Astrocyte of the spinal cord (primary cell): ENCODE results near the gene NAA60.

ENCODE experiments used
- DNase-seq: peaks from one replicate; pipeline ENCODE4 v3.0.0; 2011; ENCODE audit warnings: low read depth, low spot score
- H3K4me3 ChIP-seq: 2 replicates; pipeline ENCODE4 v1.5.1; 2011; ENCODE audit warnings: low read depth, mild to moderate bottlenecking, low read length, moderate library complexity
- CTCF ChIP-seq: IDR thresholded peaks from 2 replicates; pipeline ENCODE4 v1.5.1; 2012; ENCODE audit warnings: low read depth, mild to moderate bottlenecking, low read length, inconsistent platforms
- in situ Hi-C: cut with HindIII; loops from 2 replicates; pipeline ENCODE4 v1.10.0; 2017; ENCODE audit warnings: low sequenced_read_pairs

Gene NAA60

GRCh38 chr16:3515897-3516296 is 72.4 kb downstream of the NAA60 start:
- in situ Hi-C loops = no loop called here

DNA sequence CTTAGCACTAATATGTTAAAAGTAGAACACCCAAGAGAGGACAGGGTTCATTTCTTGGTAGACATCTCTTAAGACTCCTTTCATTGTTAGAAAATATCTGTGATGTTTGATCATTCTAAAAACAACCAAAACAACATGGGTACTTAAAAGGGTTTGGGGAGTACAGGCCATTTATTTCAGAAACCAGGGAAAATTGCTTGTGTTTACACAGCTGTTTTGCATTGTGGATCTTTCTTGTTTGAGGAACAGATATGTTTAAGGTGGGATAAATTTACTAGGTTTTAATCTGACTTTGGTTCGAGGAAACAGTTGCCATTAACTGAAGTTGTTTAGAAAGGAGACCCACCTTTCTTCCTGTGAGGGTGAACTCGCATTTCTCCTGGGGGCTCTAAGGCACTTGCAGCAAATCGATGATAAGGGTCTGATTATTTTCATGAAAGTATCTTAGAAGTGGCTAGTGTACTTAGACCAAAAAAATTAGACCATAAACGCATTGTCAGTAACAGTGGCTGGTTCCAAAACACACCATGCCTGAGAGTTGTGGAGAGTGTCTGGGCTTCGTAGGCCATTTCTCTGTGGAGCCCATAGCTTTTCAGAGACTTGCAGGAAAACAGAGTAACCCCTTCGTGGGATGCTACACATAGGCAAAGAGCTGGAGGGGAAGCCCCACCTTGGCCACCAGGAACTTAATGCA is 75.0 kb downstream of the NAA60 start:
- no peak for TF ChIP-seq CTCF
- in situ Hi-C loops = no loop called here
- no peak overlapping the region for H3K4me3 ChIP-seq
- DNase-seq = peak; percentile 8

More at GRCh38 chr16:3515897-3516296, 72.4 kb downstream of the NAA60 start:
- DNase-seq = no peak
- no peak for TF ChIP-seq CTCF
- H3K4me3 ChIP-seq = no peak overlapping the region

GRCh38 chr16:3518986-3519348 is 75.5 kb downstream of the NAA60 start:
- no peak for DNase-seq
- in situ Hi-C loops = no loop called here
- TF ChIP-seq CTCF = no peak
- H3K4me3 ChIP-seq = no peak overlapping the region

- no peak for DNase-seq
- in situ Hi-C loops = no loop called here
- TF ChIP-seq CTCF = no peak
- H3K4me3 ChIP-seq = no peak overlapping the region
Observed at GRCh38 chr16:3519581-3519980, 76.1 kb downstream of the NAA60 start.

DNA sequence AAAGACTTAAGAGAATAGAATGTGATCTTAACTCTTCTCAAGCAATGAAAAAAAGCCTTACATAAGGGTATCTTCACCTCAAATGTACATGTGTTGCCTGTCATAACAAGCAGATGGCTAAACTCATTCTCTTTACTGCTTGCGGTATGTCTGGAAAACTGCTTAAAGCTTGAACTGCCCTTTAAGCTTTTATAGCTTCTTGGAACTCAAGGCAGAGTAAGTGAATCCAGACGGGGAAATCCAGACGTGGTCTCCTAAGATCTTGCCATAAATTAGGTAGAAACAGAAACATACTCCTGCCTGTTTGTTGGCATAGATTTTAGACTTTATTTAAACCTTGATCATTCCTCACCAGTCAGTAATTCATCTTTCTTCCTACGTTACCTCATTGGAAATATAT is 76.9 kb downstream of the NAA60 start:
- in situ Hi-C loops = no loop called here
- TF ChIP-seq CTCF = no peak
- no peak overlapping the region for H3K4me3 ChIP-seq
- DNase-seq = peak; percentile 38

GRCh38 chr16:3520841-3521240 is 77.4 kb downstream of the NAA60 start:
- H3K4me3 ChIP-seq = no peak overlapping the region
- no peak for DNase-seq
- TF ChIP-seq CTCF = no peak
- in situ Hi-C loops = no loop called here
